ENCODE data around the gene TRAPPC4. TPM values are rescaled to one million over a fixed set of nuclear protein-coding genes. Genes with fewer than 3 reads are reported as not detected.
"Not testable (repeated sequence)": the region's sequence is repeated elsewhere in the genome, so short reads cannot be mapped to it uniquely, and the experiment has no call there.

TRAPPC4 gene
- total RNA-seq, 1 donor from 2014 or later: 72.6 TPM

- Histone ChIP-seq H3K4me3 (ENCODE audit: low read depth, low read length) (no peak overlapping the region), H3K36me3 (ENCODE audit: control insufficient read depth, insufficient read depth, low read length) (peaks cover 5% of the 10 kb centered on the region), H3K27me3 (ENCODE audit: control insufficient read depth, insufficient read depth, low read length) (no peaks in the 10 kb centered on the region)
- DNase-seq (ENCODE audit: low read depth): no peak
- TF ChIP-seq, protein P1, sequence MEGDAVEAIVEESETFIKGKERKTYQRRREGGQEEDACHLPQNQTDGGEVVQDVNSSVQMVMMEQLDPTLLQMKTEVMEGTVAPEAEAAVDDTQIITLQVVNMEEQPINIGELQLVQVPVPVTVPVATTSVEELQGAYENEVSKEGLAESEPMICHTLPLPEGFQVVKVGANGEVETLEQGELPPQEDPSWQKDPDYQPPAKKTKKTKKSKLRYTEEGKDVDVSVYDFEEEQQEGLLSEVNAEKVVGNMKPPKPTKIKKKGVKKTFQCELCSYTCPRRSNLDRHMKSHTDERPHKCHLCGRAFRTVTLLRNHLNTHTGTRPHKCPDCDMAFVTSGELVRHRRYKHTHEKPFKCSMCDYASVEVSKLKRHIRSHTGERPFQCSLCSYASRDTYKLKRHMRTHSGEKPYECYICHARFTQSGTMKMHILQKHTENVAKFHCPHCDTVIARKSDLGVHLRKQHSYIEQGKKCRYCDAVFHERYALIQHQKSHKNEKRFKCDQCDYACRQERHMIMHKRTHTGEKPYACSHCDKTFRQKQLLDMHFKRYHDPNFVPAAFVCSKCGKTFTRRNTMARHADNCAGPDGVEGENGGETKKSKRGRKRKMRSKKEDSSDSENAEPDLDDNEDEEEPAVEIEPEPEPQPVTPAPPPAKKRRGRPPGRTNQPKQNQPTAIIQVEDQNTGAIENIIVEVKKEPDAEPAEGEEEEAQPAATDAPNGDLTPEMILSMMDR (IDR thresholded peaks at IDR 0.05; ENCODE audit: insufficient read depth, low read length, poor library complexity, severe bottlenecking): no peak
These were observed 33.7 kb downstream of the TRAPPC4 start for GRCh38 chr11:119052163-119052814.

GRCh38 chr11:119054418-119054817, 35.9 kb downstream of the TRAPPC4 start:
- H3K4me3 ChIP-seq (ENCODE audit: low read depth, low read length): no peak overlapping the region
- no peak for DNase-seq (ENCODE audit: low read depth)
- H3K27me3 ChIP-seq (ENCODE audit: control insufficient read depth, insufficient read depth, low read length): no peaks in the 10 kb centered on the region
- peaks cover 3% of the 10 kb centered on the region for H3K36me3 ChIP-seq (ENCODE audit: control insufficient read depth, insufficient read depth, low read length)
- TF ChIP-seq, protein P1 (IDR thresholded peaks at IDR 0.05; ENCODE audit: insufficient read depth, low read length, poor library complexity, severe bottlenecking): no peak

- peaks cover 1% of the 10 kb centered on the region for H3K36me3 ChIP-seq (ENCODE audit: control insufficient read depth, insufficient read depth, low read length)
- no peaks in the 10 kb centered on the region for H3K27me3 ChIP-seq (ENCODE audit: control insufficient read depth, insufficient read depth, low read length)
- no peak for DNase-seq (ENCODE audit: low read depth)
- H3K4me3 ChIP-seq (ENCODE audit: low read depth, low read length): peak overlapping the region; percentile 74
- TF ChIP-seq, protein P1 (IDR thresholded peaks at IDR 0.05; ENCODE audit: insufficient read depth, low read length, poor library complexity, severe bottlenecking): peak; percentile 41
These were observed 37.3 kb downstream of the TRAPPC4 start for GRCh38 chr11:119055901-119056300.

GRCh38 chr11:119056421-119056999, 37.9 kb downstream of the TRAPPC4 start:
- Histone ChIP-seq H3K36me3 (ENCODE audit: control insufficient read depth, insufficient read depth, low read length) (peaks cover 1% of the 10 kb centered on the region), H3K27me3 (ENCODE audit: control insufficient read depth, insufficient read depth, low read length) (no peaks in the 10 kb centered on the region), H3K4me3 (ENCODE audit: low read depth, low read length) (peak overlapping the region; percentile 74)
- no peak for DNase-seq (ENCODE audit: low read depth)
- TF ChIP-seq, protein P1 (IDR thresholded peaks at IDR 0.05; ENCODE audit: insufficient read depth, low read length, poor library complexity, severe bottlenecking): no peak

GRCh38 chr11:119057000-119057769, 38.6 kb downstream of the TRAPPC4 start, which contains the start of gene HYOU1:
HYOU1 (minus strand) TSS chr11:119057205; CDS start chr11:119056160, 1,045 bp downstream.
- Histone ChIP-seq H3K36me3 (ENCODE audit: control insufficient read depth, insufficient read depth, low read length) (no peaks in the 10 kb centered on the region), H3K4me3 (ENCODE audit: low read depth, low read length) (peak within 1 kb of the TSS; percentile 83), H3K27me3 (ENCODE audit: control insufficient read depth, insufficient read depth, low read length) (no peaks in the 10 kb centered on the region)
- TF ChIP-seq, protein P1 (IDR thresholded peaks at IDR 0.05; ENCODE audit: insufficient read depth, low read length, poor library complexity, severe bottlenecking): peak; percentile 41
- peak; percentile 83 for DNase-seq (ENCODE audit: low read depth)

DNA sequence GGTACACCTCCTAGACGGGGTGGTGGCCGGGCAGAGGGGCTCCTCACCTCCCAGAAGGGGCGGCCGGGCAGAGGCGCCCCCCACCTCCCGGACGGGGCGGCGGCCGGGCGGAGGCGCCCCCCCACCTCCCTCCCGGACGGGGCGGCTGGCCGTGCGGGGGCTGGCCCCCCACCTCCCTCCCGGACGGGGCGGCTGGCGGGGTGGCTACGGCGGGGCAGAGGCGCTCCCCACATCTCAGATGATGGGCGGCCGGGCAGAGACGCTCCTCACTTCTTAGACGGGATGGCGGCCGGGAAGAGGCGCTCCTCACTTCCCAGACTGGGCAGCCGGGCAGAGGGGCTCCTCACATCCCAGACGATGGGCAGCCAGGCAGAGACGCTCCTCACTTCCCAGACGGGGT, 40.6 kb downstream of the TRAPPC4 start:
- not testable (repeated sequence) for H3K36me3 ChIP-seq (ENCODE audit: control insufficient read depth, insufficient read depth, low read length); DNase-seq (ENCODE audit: low read depth); H3K4me3 ChIP-seq (ENCODE audit: low read depth, low read length)

More for the DNA sequence above, 40.6 kb downstream of the TRAPPC4 start:
- not testable (repeated sequence) for H3K27me3 ChIP-seq (ENCODE audit: control insufficient read depth, insufficient read depth, low read length)

All from kidney epithelial cell (primary cell).